ENCODE measurements around the gene NKD2. TPM values are rescaled to one million over a fixed set of nuclear protein-coding genes. Genes with fewer than 3 reads are reported as not detected.

The NKD2 gene
- total RNA-seq, 5 donors from 2014 or later (not counting 1 experiment from before 2014, with no cell fraction given): 0.18 to 0.23 TPM; not detected in 3

DNA sequence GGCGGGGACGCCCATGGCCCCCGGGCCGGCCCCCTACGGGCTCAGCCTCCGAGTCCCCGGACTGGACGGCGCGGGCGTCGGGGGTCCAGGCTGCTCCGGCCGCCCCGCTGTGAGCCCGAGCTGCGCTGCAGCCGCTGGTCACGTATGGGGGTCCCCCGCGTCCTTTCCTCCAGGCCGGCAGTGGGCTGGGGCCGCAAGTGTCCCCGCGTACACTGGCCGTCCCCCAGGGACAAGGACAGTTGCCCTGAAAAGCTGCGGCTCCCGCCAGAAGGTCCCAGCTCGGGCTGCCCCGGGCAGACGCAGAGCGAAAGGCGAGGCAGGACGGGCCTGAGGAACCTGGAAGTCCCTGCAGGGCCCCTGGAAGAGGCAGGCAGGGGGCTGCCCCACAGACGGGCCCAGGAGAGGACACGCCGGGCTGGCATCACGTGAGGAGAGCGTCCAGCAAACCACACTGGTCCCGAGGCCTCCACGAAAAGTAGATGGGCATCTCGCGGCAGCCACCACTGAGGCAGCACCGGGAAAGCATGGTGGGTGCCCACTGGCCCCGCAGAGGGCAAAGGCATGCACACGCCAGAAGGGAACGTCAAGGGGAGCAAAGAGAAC is 3.3 kb upstream of the NKD2 start:
- ATAC-seq (replicated peaks in 1 of 4) (no peak), DNase-seq (peak in 1 of 35 experiments; percentile 1)
- Histone ChIP-seq H3K27ac (ENCODE audit: low read length) (no peak overlapping the region), H3K9me3 (no peaks in the 10 kb centered on the region), H3K4me3 (ENCODE audit: control insufficient read depth in 1 of 2, extremely low read depth in 1 of 2, low read length in 1 of 2) (peak overlapping the region; percentile 27 to 58), H3K4me1 (ENCODE audit: control insufficient read depth in 1 of 2, extremely low read depth in 1 of 2, insufficient read depth in 2 of 2, low read length in 2 of 2) (peaks cover 9 to 40% of the 10 kb centered on the region in 2 experiments), H3K27me3 (replicated peaks in 1 of 2; ENCODE audit: control insufficient read depth in 2 of 2, extremely low read depth in 1 of 2, insufficient read depth in 2 of 2, low read length in 1 of 2) (peaks cover 6 to 67% of the 10 kb centered on the region in 2 experiments), H3K36me3 (ENCODE audit: control insufficient read depth in 2 of 2, extremely low read depth in 1 of 2, insufficient read depth in 1 of 2, low read length in 1 of 2) (no peaks in the 10 kb centered on the region)
- no peak overlapping the region for H3K27ac Mint-ChIP-seq
- 44% methylated on average over 45 of the region's 47 CpGs for WGBS (ENCODE audit: insufficient coverage)
- H3K4me3 Mint-ChIP-seq: peak overlapping the region in 2 of 3 donors; percentile 35 to 75
- peaks cover 15 to 45% of the 10 kb centered on the region in 2 donors for H3K27me3 Mint-ChIP-seq
- POLR2A ChIA-PET: no interaction called here
- CTCF ChIA-PET: no interaction called here
- no peaks in the 10 kb centered on the region for H3K9me3 Mint-ChIP-seq
- H3K4me1 Mint-ChIP-seq: peaks cover 10 to 34% (median 21%) of the 10 kb centered on the region in 3 donors
- H3K36me3 Mint-ChIP-seq: no peaks in the 10 kb centered on the region

DNA sequence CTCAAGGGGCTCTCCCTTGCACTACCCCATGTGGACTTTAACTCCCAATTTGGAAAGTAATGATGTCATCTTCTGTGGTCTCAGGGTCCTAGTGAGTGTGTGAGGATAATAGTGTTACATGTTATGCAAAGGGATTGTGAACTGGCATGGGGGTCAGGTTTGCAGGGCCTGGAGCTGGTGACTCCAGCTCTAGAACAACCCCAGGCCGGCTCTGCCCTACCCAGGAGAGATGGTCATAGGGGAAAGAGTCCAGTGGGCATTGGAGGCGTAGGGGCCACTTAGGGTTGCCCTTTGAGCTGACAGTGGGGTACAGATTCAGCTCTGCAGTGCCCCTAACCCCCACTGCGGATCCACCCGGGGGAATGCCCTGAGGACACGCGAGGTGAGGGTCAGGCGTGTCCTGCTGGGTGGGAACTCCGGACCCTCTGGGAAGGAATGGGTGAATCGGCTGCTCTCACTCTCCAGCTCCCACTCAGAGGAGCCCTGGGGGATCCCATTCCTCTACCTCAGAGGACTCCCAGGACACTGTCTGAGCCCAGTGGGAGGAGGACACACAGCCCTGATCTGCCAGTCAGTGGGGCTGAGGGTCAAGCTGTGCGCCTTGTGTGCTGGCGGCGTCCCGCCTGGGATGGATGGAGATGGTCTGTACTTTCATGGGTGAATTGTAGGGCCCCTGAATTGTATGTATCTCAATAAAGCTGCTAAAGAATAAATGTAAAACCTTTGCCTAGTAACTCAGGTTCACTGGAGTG is 2.5 kb upstream of the NKD2 start:
- 100% methylated on average over 4 of the region's 13 CpGs for WGBS (ENCODE audit: insufficient coverage)
- Mint-ChIP-seq H3K27me3 (peaks cover 16 to 52% of the 10 kb centered on the region in 2 donors), H3K27ac (no peak overlapping the region), H3K4me3 (peak overlapping the region; percentile 35 to 75 (median 51)), H3K9me3 (no peaks in the 10 kb centered on the region), H3K4me1 (peaks cover 13 to 35% (median 23%) of the 10 kb centered on the region in 3 donors), H3K36me3 (no peaks in the 10 kb centered on the region)
- ChIA-PET CTCF (no interaction called here), POLR2A (no interaction called here)
- Histone ChIP-seq H3K36me3 (ENCODE audit: control insufficient read depth in 2 of 2, extremely low read depth in 1 of 2, insufficient read depth in 1 of 2, low read length in 1 of 2) (no peaks in the 10 kb centered on the region), H3K4me3 (ENCODE audit: control insufficient read depth in 1 of 2, extremely low read depth in 1 of 2, low read length in 1 of 2) (no peak overlapping the region), H3K27ac (ENCODE audit: low read length) (no peak overlapping the region), H3K9me3 (no peaks in the 10 kb centered on the region), H3K27me3 (replicated peaks in 1 of 2; ENCODE audit: control insufficient read depth in 2 of 2, extremely low read depth in 1 of 2, insufficient read depth in 2 of 2, low read length in 1 of 2) (peaks cover 6 to 74% of the 10 kb centered on the region in 2 experiments), H3K4me1 (ENCODE audit: control insufficient read depth in 1 of 2, extremely low read depth in 1 of 2, insufficient read depth in 2 of 2, low read length in 2 of 2) (peaks cover 9 to 40% of the 10 kb centered on the region in 2 experiments)
- ATAC-seq (replicated peaks in 1 of 4) (no peak), DNase-seq (peak in 2 of 35 experiments; percentile 8 to 17)

DNA sequence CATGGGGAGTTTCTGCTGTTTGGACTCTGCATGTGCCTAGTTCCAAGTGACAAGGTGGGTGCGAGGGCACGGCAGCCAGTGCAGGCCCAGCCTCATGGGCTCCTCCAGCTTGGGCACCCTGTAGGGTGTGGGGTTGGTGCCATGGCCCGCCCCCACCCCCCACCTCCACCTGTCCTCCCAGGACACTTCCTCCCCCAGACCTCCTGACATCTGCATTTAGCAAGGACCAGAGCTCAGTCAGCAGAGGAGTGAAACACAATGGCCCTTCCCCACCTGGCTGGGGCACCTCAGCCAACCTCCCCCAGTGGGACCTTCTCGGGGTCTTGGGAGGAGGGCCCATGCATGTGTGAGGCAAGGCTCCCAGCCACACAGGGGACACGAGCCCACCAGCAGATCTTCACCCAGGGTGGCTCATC is 1.9 kb upstream of the NKD2 start:
- CTCF ChIA-PET: interaction anchor here in 1 of 2 donors (0.6 kb wide), 1 partner anchor 23 kb away, joined by 4 read pairs; no protein-coding TSS in a partner anchor
- DNase-seq (no peak), ATAC-seq (replicated peaks in 1 of 4) (no peak)
- Histone ChIP-seq H3K4me1 (ENCODE audit: control insufficient read depth in 1 of 2, extremely low read depth in 1 of 2, insufficient read depth in 2 of 2, low read length in 2 of 2) (peaks cover 9 to 40% of the 10 kb centered on the region in 2 experiments), H3K9me3 (no peaks in the 10 kb centered on the region), H3K27ac (ENCODE audit: low read length) (no peak overlapping the region), H3K27me3 (replicated peaks in 1 of 2; ENCODE audit: control insufficient read depth in 2 of 2, extremely low read depth in 1 of 2, insufficient read depth in 2 of 2, low read length in 1 of 2) (peaks cover 6 to 75% of the 10 kb centered on the region in 2 experiments), H3K36me3 (ENCODE audit: control insufficient read depth in 2 of 2, extremely low read depth in 1 of 2, insufficient read depth in 1 of 2, low read length in 1 of 2) (no peaks in the 10 kb centered on the region), H3K4me3 (ENCODE audit: control insufficient read depth in 1 of 2, extremely low read depth in 1 of 2, low read length in 1 of 2) (no peak overlapping the region)
- H3K27ac Mint-ChIP-seq: no peak overlapping the region
- no peaks in the 10 kb centered on the region for H3K36me3 Mint-ChIP-seq
- POLR2A ChIA-PET: no interaction called here
- H3K4me3 Mint-ChIP-seq: peak overlapping the region in 2 of 3 donors; percentile 45 to 75
- H3K4me1 Mint-ChIP-seq: peaks cover 17 to 39% (median 25%) of the 10 kb centered on the region in 3 donors
- H3K27me3 Mint-ChIP-seq: peaks cover 22 to 58% of the 10 kb centered on the region in 2 donors
- 57% methylated on average over 1 of the region's 5 CpGs for WGBS (ENCODE audit: insufficient coverage)
- H3K9me3 Mint-ChIP-seq: no peaks in the 10 kb centered on the region

DNA sequence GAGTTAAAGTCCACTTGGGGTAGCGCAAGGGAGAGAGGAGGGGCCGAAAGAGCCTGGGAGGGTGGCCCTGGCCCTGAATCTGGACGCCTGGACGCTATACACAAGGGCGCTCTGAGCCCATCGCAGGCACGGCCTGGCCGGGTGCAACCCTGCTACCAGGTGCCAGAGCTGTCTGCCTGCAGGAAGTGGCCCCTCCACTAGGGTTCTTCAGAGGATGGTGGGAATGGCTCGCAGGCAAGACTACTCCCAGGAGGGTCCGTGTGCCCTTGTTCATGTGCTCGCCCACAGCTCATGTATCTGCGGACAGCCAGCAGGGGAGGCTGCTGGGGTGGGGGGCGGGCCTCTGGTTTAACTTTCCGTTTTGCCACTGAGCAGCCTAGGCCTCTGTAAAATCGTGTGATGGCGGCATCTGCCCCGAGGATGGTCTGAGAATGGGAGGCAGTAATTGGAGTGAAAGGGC is 1.4 kb upstream of the NKD2 start:
- H3K27me3 ChIP-seq (replicated peaks in 1 of 2; ENCODE audit: control insufficient read depth in 2 of 2, extremely low read depth in 1 of 2, insufficient read depth in 2 of 2, low read length in 1 of 2): peaks cover 6 to 77% of the 10 kb centered on the region in 2 experiments
- no peak overlapping the region for H3K27ac ChIP-seq (ENCODE audit: low read length)
- no peak overlapping the region for H3K27ac Mint-ChIP-seq
- ATAC-seq (replicated peaks in 1 of 4): no peak
- ChIA-PET CTCF (interaction anchor here in 1 of 2 donors (0.6 kb wide), 1 partner anchor 24 kb away, joined by 4 read pairs; no protein-coding TSS in a partner anchor), POLR2A (no interaction called here)
- peak in 2 of 35 experiments; percentile 5 to 8 for DNase-seq
- H3K27me3 Mint-ChIP-seq: peaks cover 23 to 57% of the 10 kb centered on the region in 2 donors
- H3K4me3 Mint-ChIP-seq: peak overlapping the region in 2 of 3 donors; percentile 45 to 75
- H3K36me3 Mint-ChIP-seq: no peaks in the 10 kb centered on the region
- peaks cover 9 to 40% of the 10 kb centered on the region in 2 experiments for H3K4me1 ChIP-seq (ENCODE audit: control insufficient read depth in 1 of 2, extremely low read depth in 1 of 2, insufficient read depth in 2 of 2, low read length in 2 of 2)
- H3K4me1 Mint-ChIP-seq: peaks cover 17 to 39% (median 25%) of the 10 kb centered on the region in 3 donors
- 81% methylated on average over 15 of the region's 17 CpGs for WGBS (ENCODE audit: insufficient coverage)
- H3K36me3 ChIP-seq (ENCODE audit: control insufficient read depth in 2 of 2, extremely low read depth in 1 of 2, insufficient read depth in 1 of 2, low read length in 1 of 2): no peaks in the 10 kb centered on the region
- H3K4me3 ChIP-seq (ENCODE audit: control insufficient read depth in 1 of 2, extremely low read depth in 1 of 2, low read length in 1 of 2): no peak overlapping the region
- no peaks in the 10 kb centered on the region for H3K9me3 Mint-ChIP-seq
- H3K9me3 ChIP-seq: no peaks in the 10 kb centered on the region

DNA sequence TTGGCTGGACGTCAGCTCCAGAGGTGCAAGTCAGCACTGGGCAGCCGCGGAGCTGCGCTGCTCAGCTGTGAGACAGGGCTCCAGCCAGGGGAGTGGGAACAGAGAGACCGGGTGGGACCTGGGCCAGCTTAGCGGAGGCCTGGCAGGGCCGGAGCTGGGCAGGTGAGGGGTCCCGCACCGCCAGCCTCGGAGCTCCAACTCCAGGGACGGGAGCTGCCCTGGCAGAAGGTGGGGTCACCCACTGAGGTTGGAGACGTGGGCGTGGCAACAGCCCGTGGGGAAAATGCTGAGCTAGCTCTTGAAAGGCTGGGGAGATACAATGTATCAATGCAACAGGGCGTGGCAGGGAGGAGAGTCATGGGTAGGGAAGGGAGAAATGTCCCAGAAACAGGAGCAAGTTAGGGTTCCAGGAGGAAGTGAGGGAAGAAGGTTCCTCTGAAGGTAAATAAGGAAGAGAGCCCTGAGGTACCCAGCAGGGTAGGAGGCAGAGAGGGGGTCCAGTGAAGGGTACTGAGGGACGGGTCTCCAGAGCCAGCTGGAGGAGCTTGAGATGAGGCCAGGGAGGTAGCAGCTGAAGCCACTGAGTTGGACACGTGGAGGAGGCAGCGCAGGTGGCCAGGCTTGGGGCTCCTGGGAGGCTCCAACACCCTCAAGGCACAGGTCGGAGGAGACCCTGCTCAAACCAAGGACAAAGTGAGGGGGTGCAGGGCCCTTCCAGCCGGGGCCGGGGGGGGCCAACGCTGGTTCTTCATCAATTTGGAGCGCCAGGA is 736 bp upstream of the NKD2 start:
- Mint-ChIP-seq H3K27me3 (peaks cover 23 to 60% of the 10 kb centered on the region in 2 donors), H3K36me3 (no peaks in the 10 kb centered on the region), H3K9me3 (no peaks in the 10 kb centered on the region), H3K4me1 (peaks cover 17 to 38% (median 25%) of the 10 kb centered on the region in 3 donors), H3K4me3 (peak overlapping the region; percentile 21 to 75 (median 31)), H3K27ac (no peak overlapping the region)
- H3K9me3 ChIP-seq: no peaks in the 10 kb centered on the region
- ChIA-PET POLR2A (no interaction called here), CTCF (no interaction called here)
- DNase-seq (peak in 2 of 35 experiments; percentile 3 to 22), ATAC-seq (replicated peaks in 1 of 4) (no peak)
- H3K27ac ChIP-seq (ENCODE audit: low read length): no peak overlapping the region
- no peaks in the 10 kb centered on the region for H3K36me3 ChIP-seq (ENCODE audit: control insufficient read depth in 2 of 2, extremely low read depth in 1 of 2, insufficient read depth in 1 of 2, low read length in 1 of 2)
- H3K4me1 ChIP-seq (ENCODE audit: control insufficient read depth in 1 of 2, extremely low read depth in 1 of 2, insufficient read depth in 2 of 2, low read length in 2 of 2): peaks cover 9 to 40% of the 10 kb centered on the region in 2 experiments
- WGBS (ENCODE audit: insufficient coverage): 71% methylated on average over 22 of the region's 23 CpGs
- H3K4me3 ChIP-seq (ENCODE audit: control insufficient read depth in 1 of 2, extremely low read depth in 1 of 2, low read length in 1 of 2): no peak overlapping the region
- peaks cover 6 to 84% of the 10 kb centered on the region in 2 experiments for H3K27me3 ChIP-seq (replicated peaks in 1 of 2; ENCODE audit: control insufficient read depth in 2 of 2, extremely low read depth in 1 of 2, insufficient read depth in 2 of 2, low read length in 1 of 2)

Measured in T-cell (primary cell).